HepG2 (cell line): ENCODE measurements around the gene CCDC124. TPM values are rescaled to one million over a fixed set of nuclear protein-coding genes. Genes with fewer than 3 reads are reported as not detected.

Source experiments
- CC2D1A ChIP-seq: sonication (generic); formaldehyde crosslinking; IDR thresholded peaks from 2 replicates; pipeline ENCODE4 v1.8.1; 2023; ENCODE audit warnings: mild to moderate bottlenecking, missing genetic modification reagents
- POLR2AphosphoS5 ChIP-seq: IDR thresholded peaks from 2 replicates; pipeline ENCODE4 v1.6.1; 2012; ENCODE audit warnings: low read depth, low read length
- RAD51 ChIP-seq: fragments of 450-650 bp; IDR thresholded peaks from 2 replicates; pipeline ENCODE4 v1.6.1; 2016; ENCODE audit warnings: borderline replicate concordance
- RARA ChIP-seq: IDR thresholded peaks from 2 replicates; pipeline ENCODE4 v1.6.1; 2016; ENCODE audit warnings: missing genetic modification reagents, missing compliant biosample characterization
- SALL1 ChIP-seq: sonication (generic); formaldehyde crosslinking; IDR thresholded peaks from 2 replicates; pipeline ENCODE4 v1.8.0; 2022; ENCODE audit warnings: mild to moderate bottlenecking, missing genetic modification reagents
- SMAD9 ChIP-seq: sonication (generic); formaldehyde crosslinking; IDR thresholded peaks from 2 replicates; pipeline ENCODE4 v1.5.1; 2020; ENCODE audit warnings: mild to moderate bottlenecking, missing genetic modification reagents
- ZFAT ChIP-seq: sonication (generic); formaldehyde crosslinking; conservative IDR thresholded peaks from 2 replicates; pipeline ENCODE4 v1.8.1; 2023; ENCODE audit warnings: missing genetic modification reagents, inconsistent platforms
- ZNF546 ChIP-seq: sonication (generic); formaldehyde crosslinking; conservative IDR thresholded peaks from 2 replicates; pipeline ENCODE4 v1.8.1; 2023; ENCODE audit warnings: mild to moderate bottlenecking, missing genetic modification reagents
- ZNF709 ChIP-seq: sonication (generic); formaldehyde crosslinking; IDR thresholded peaks from 2 replicates; pipeline ENCODE4 v1.5.0; 2020; ENCODE audit warnings: mild to moderate bottlenecking, missing genetic modification reagents
- polyA plus RNA-seq, 8 experiments: library from polyadenylated mRNA; depleted of rRNA in 3 of 8; stranded (reverse) in 7 of 8; unstranded in 1 of 8; fragments of >200 nt; fragmentation: Illumina TruSeq in 4 of 8; extraction: Trizol in 4 of 8; gene quantifications; 2 replicates each; pipeline versions ENCODE4 v1.2.1 to v1.2.3, GENCODE V29; 2011 to 2016; ENCODE audit warnings: low read depth in 4 of 8, missing spikeins in 1 of 8, mixed read lengths in 1 of 8; ENCODE audit not compliant: insufficient read depth in 1 of 8
- total RNA-seq, 5 experiments: library from RNA; depleted of rRNA; stranded (reverse); fragments of >200 nt; fragmentation: Illumina TruSeq; extraction: Trizol; gene quantifications; 2 replicates each; pipeline ENCODE4 v1.2.3, GENCODE V29; 2016; ENCODE audit warnings: low read depth in 1 of 5
- TF ChIP-seq, protein P1 (sequence below), 2 experiments: sonication (generic) in 1 of 2; formaldehyde crosslinking in 1 of 2; IDR thresholded peaks; 2 replicates each; pipeline versions ENCODE4 v1.4.0 to v1.6.1; 2018 to 2020; ENCODE audit warnings: missing genetic modification reagents in 2 of 2, borderline replicate concordance in 1 of 2, low read depth in 1 of 2, mild to moderate bottlenecking in 1 of 2, missing biosample characterization in 1 of 2
- TF ChIP-seq, protein P2 (sequence below): IDR thresholded peaks from 2 replicates; pipeline ENCODE4 v1.4.0; 2020; ENCODE audit warnings: mild to moderate bottlenecking, missing genetic modification reagents
- TF ChIP-seq, protein P3 (sequence below), 2 experiments: sonication (generic) in 1 of 2; formaldehyde crosslinking in 1 of 2; IDR thresholded peaks; 2 replicates each; pipeline versions ENCODE4 v1.4.0 to v1.6.1; 2016 to 2020; ENCODE audit warnings: borderline replicate concordance in 1 of 2, low read depth in 1 of 2, mild to moderate bottlenecking in 1 of 2, missing genetic modification reagents in 1 of 2
- TF ChIP-seq, protein P4 (sequence below): sonication (generic); formaldehyde crosslinking; IDR thresholded peaks from 2 replicates; pipeline ENCODE4 v1.4.0; 2020; ENCODE audit warnings: missing genetic modification reagents
- TF ChIP-seq, protein P5 (sequence below): IDR thresholded peaks from 2 replicates; pipeline ENCODE4 v1.6.1; 2018; ENCODE audit warnings: missing genetic modification reagents

Gene CCDC124
- total and polyA plus RNA-seq, 2 of the 13 experiments (the other 11 are each of a cell fraction or from before 2014, with no cell fraction given): 14.9 to 20.3 TPM

DNA sequence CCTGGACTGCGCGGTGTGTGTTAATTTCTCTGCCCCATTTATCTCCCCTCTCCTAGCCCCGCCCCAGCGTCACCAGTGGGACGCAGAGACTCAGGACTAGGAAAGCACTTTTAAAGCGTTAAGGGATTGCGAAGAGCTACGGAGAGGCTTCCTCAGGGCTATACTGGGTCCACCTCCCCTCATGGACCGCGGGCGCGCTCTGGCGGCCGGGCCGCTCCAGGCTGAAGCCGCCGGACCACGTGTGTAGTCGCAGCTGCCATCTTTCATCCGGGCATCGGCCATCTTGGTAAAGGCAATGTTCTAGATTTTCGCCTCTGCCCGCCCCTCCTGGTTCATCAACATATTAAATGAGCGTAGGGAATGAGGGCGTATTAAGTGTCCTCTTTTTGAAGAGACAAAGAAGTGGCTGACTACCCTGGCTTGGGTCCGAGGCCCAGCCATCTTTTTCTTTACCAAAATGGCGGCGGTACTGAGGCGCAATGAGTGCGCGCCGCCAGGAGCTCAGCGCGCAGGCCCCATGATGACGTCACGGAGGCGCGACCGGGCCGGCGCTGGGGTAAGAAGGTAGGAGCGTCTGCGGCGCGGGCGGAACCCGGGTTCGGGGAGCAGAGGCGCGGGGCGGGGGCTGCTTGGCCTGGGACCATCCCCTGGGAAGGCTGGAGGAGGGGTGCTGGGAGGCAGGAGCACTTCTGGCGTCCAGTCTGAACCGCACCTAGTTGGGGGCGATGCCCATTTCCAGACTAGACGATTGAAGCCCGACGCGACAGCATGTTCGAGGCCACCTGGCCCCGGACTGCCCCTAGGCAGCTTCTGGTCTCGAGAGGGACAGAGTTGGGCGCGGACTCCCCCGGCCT is at the start of gene CCDC124 (continued):
- TF ChIP-seq, protein P1, sequence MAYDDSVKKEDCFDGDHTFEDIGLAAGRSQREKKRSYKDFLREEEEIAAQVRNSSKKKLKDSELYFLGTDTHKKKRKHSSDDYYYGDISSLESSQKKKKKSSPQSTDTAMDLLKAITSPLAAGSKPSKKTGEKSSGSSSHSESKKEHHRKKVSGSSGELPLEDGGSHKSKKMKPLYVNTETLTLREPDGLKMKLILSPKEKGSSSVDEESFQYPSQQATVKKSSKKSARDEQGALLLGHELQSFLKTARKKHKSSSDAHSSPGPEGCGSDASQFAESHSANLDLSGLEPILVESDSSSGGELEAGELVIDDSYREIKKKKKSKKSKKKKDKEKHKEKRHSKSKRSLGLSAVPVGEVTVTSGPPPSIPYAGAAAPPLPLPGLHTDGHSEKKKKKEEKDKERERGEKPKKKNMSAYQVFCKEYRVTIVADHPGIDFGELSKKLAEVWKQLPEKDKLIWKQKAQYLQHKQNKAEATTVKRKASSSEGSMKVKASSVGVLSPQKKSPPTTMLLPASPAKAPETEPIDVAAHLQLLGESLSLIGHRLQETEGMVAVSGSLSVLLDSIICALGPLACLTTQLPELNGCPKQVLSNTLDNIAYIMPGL (CRISPR knock-in tag; IDR thresholded peaks at IDR 0.05; ENCODE audit: borderline replicate concordance in 1 of 2, low read depth in 1 of 2): peak; percentile 75 to 88
- TF ChIP-seq ZNF546 (CRISPR knock-in tag): no peak
- TF ChIP-seq, protein P2, sequence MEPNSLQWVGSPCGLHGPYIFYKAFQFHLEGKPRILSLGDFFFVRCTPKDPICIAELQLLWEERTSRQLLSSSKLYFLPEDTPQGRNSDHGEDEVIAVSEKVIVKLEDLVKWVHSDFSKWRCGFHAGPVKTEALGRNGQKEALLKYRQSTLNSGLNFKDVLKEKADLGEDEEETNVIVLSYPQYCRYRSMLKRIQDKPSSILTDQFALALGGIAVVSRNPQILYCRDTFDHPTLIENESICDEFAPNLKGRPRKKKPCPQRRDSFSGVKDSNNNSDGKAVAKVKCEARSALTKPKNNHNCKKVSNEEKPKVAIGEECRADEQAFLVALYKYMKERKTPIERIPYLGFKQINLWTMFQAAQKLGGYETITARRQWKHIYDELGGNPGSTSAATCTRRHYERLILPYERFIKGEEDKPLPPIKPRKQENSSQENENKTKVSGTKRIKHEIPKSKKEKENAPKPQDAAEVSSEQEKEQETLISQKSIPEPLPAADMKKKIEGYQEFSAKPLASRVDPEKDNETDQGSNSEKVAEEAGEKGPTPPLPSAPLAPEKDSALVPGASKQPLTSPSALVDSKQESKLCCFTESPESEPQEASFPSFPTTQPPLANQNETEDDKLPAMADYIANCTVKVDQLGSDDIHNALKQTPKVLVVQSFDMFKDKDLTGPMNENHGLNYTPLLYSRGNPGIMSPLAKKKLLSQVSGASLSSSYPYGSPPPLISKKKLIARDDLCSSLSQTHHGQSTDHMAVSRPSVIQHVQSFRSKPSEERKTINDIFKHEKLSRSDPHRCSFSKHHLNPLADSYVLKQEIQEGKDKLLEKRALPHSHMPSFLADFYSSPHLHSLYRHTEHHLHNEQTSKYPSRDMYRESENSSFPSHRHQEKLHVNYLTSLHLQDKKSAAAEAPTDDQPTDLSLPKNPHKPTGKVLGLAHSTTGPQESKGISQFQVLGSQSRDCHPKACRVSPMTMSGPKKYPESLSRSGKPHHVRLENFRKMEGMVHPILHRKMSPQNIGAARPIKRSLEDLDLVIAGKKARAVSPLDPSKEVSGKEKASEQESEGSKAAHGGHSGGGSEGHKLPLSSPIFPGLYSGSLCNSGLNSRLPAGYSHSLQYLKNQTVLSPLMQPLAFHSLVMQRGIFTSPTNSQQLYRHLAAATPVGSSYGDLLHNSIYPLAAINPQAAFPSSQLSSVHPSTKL: peak; percentile 33; the same call in 1 of the 2 replicates
- TF ChIP-seq CC2D1A (CRISPR knock-in tag): no peak
- TF ChIP-seq, protein P3, sequence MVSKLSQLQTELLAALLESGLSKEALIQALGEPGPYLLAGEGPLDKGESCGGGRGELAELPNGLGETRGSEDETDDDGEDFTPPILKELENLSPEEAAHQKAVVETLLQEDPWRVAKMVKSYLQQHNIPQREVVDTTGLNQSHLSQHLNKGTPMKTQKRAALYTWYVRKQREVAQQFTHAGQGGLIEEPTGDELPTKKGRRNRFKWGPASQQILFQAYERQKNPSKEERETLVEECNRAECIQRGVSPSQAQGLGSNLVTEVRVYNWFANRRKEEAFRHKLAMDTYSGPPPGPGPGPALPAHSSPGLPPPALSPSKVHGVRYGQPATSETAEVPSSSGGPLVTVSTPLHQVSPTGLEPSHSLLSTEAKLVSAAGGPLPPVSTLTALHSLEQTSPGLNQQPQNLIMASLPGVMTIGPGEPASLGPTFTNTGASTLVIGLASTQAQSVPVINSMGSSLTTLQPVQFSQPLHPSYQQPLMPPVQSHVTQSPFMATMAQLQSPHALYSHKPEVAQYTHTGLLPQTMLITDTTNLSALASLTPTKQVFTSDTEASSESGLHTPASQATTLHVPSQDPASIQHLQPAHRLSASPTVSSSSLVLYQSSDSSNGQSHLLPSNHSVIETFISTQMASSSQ (IDR thresholded peaks at IDR 0.05; ENCODE audit: low read depth): peak; percentile 53; the same call in 1 of the 2 replicates
- TF ChIP-seq, protein P3 (CRISPR knock-in tag; IDR thresholded peaks at IDR 0.05; ENCODE audit: borderline replicate concordance): peak; percentile 55; the same call in 1 of the 2 replicates
- TF ChIP-seq ZFAT (CRISPR knock-in tag): no peak
- peak; percentile 82 for TF ChIP-seq POLR2AphosphoS5
- TF ChIP-seq SALL1 (CRISPR knock-in tag): peak; percentile 73
- TF ChIP-seq, protein P4, sequence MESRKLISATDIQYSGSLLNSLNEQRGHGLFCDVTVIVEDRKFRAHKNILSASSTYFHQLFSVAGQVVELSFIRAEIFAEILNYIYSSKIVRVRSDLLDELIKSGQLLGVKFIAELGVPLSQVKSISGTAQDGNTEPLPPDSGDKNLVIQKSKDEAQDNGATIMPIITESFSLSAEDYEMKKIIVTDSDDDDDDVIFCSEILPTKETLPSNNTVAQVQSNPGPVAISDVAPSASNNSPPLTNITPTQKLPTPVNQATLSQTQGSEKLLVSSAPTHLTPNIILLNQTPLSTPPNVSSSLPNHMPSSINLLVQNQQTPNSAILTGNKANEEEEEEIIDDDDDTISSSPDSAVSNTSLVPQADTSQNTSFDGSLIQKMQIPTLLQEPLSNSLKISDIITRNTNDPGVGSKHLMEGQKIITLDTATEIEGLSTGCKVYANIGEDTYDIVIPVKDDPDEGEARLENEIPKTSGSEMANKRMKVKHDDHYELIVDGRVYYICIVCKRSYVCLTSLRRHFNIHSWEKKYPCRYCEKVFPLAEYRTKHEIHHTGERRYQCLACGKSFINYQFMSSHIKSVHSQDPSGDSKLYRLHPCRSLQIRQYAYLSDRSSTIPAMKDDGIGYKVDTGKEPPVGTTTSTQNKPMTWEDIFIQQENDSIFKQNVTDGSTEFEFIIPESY (CRISPR knock-in tag): peak; percentile 85
- 0 out of 2 replicates have a peak, but pooled peaks have one; percentile 4 for TF ChIP-seq ZNF709 (CRISPR knock-in tag)
- TF ChIP-seq, protein P5, sequence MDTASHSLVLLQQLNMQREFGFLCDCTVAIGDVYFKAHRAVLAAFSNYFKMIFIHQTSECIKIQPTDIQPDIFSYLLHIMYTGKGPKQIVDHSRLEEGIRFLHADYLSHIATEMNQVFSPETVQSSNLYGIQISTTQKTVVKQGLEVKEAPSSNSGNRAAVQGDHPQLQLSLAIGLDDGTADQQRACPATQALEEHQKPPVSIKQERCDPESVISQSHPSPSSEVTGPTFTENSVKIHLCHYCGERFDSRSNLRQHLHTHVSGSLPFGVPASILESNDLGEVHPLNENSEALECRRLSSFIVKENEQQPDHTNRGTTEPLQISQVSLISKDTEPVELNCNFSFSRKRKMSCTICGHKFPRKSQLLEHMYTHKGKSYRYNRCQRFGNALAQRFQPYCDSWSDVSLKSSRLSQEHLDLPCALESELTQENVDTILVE (CRISPR knock-in tag): peak; percentile 53; the same call in 1 of the 2 replicates
- peak; percentile 40; the same call in 1 of the 2 replicates for TF ChIP-seq RAD51
- TF ChIP-seq RARA (CRISPR knock-in tag): peak; percentile 28; the same call in 1 of the 2 replicates
- no peak for TF ChIP-seq SMAD9
